Neural progenitor cell (in vitro differentiated cells): Measurements from ENCODE around the gene SLC9C1. TPM values are rescaled to one million over a fixed set of nuclear protein-coding genes. Genes with fewer than 3 reads are reported as not detected.
A peak's percentile ranks its signal among the peaks of the same experiment; 100 is the strongest.

ENCODE experiments used
- DNase-seq: peaks from one replicate; pipeline ENCODE4 v3.0.0-alpha.2; 2016; ENCODE audit warnings: low spot score
- H2AFZ ChIP-seq: fragments of 200-600 bp; sonication (generic); replicated peaks from 2 replicates; pipeline ENCODE4 v1.6.1; 2016; ENCODE audit warnings: antibody characterized with exemption
- H3F3A ChIP-seq: fragments of 200-600 bp; sonication (generic); 2 replicates; pipeline ENCODE4 v1.6.1; 2016; ENCODE audit warnings: antibody characterized with exemption, low read depth
- H3K27ac ChIP-seq: fragments of 200-600 bp; sonication (generic); 2 replicates; pipeline ENCODE4 v1.5.1; 2016; ENCODE audit warnings: mild to moderate bottlenecking
- H3K27me3 ChIP-seq: fragments of 200-600 bp; sonication (generic); 2 replicates; pipeline ENCODE4 v1.6.1; 2016; ENCODE audit warnings: mild to moderate bottlenecking, moderate library complexity
- H3K36me3 ChIP-seq: fragments of 200-600 bp; sonication (generic); 2 replicates; pipeline ENCODE4 v1.5.1; 2016
- H3K4me1 ChIP-seq: fragments of 200-600 bp; sonication (generic); 2 replicates; pipeline ENCODE4 v1.6.1; 2016; ENCODE audit warnings: mixed run types
- H3K4me2 ChIP-seq: fragments of 200-600 bp; sonication (generic); 2 replicates; pipeline ENCODE4 v1.6.1; 2016
- H3K4me3 ChIP-seq: fragments of 200-600 bp; sonication (generic); 2 replicates; pipeline ENCODE4 v1.5.1; 2016
- H3K79me2 ChIP-seq: fragments of 200-600 bp; sonication (generic); 2 replicates; pipeline ENCODE4 v1.6.1; 2016; ENCODE audit warnings: low read depth
- H3K9ac ChIP-seq: fragments of 200-600 bp; sonication (generic); 2 replicates; pipeline ENCODE4 v1.6.1; 2016
- H3K9me3 ChIP-seq: fragments of 200-600 bp; sonication (generic); 2 replicates; pipeline ENCODE4 v1.5.1; 2016; ENCODE audit warnings: low read depth
- H4K20me1 ChIP-seq: fragments of 200-600 bp; sonication (generic); 2 replicates; pipeline ENCODE4 v1.6.1; 2016; ENCODE audit warnings: low read depth
- H3K27ac Mint-ChIP-seq: 3 replicates; pipeline ENCODE4 v1.8.0; 2021; ENCODE audit warnings: mixed read lengths
- H3K27me3 Mint-ChIP-seq: 2 replicates; pipeline ENCODE4 v1.8.0; 2022; ENCODE audit warnings: low read depth, mild to moderate bottlenecking, inconsistent platforms, moderate library complexity, mixed read lengths; ENCODE audit not compliant: insufficient read depth
- H3K36me3 Mint-ChIP-seq: 3 replicates; pipeline ENCODE4 v1.8.0; 2021; ENCODE audit warnings: mixed read lengths
- H3K4me1 Mint-ChIP-seq: 3 replicates; pipeline ENCODE4 v1.8.0; 2021; ENCODE audit warnings: mixed read lengths
- H3K4me3 Mint-ChIP-seq: 3 replicates; pipeline ENCODE4 v1.8.0; 2021; ENCODE audit warnings: mild to moderate bottlenecking, moderate library complexity, mixed read lengths
- H3K9me3 Mint-ChIP-seq: 3 replicates; pipeline ENCODE4 v1.8.0; 2020; ENCODE audit warnings: mixed read lengths
- EZH2 ChIP-seq: fragments of 200-600 bp; sonication (generic); IDR thresholded peaks from 2 replicates; pipeline ENCODE4 v1.6.1; 2017; ENCODE audit warnings: antibody characterized with exemption, mild to moderate bottlenecking, moderate library complexity
- EZH2phosphoT487 ChIP-seq: fragments of 200-600 bp; sonication (generic); IDR thresholded peaks from 2 replicates; pipeline ENCODE4 v1.6.1; 2017; ENCODE audit warnings: antibody characterized with exemption
- total RNA-seq: library from RNA; depleted of rRNA; stranded (reverse); fragments of >200 nt; gene quantifications from 2 replicates; pipeline ENCODE4 v1.2.3, GENCODE V29; 2015; ENCODE audit warnings: low replicate concordance
- TF ChIP-seq, protein P1 (sequence below): fragments of 200-600 bp; sonication (generic); IDR thresholded peaks from 2 replicates; pipeline ENCODE4 v1.5.1; 2017; ENCODE audit warnings: antibody characterized with exemption, mild to moderate bottlenecking

SLC9C1 gene
- total RNA-seq, 1 donor from 2014 or later, result 1.3 TPM

DNA sequence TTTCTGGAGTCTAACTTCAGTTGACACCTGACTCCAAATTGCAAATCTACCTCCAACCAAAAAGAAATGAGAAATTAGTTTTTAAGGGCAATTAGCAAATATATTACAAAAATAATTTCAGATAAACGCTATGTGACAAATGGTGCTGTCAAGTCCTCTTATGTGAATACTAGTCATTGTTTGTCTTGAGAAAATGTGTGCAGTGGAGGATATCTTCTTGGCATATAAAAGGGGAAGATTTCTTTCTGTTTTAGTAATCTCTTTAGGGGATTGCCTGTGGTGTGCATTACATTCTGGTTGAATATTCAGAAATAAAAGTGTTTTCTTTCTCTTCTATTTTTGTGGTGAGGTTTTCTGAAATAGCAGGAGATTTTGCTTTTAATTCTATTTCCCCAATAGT lies 158.0 kb downstream of the SLC9C1 start:
- H3K27ac Mint-ChIP-seq, result no peak overlapping the region
- Histone ChIP-seq H2AFZ (no peak overlapping the region), H4K20me1 (no peaks in the 10 kb centered on the region), H3K36me3 (no peaks in the 10 kb centered on the region), H3K4me1 (peaks cover 29% of the 10 kb centered on the region), H3K27me3 (no peaks in the 10 kb centered on the region), H3F3A (peaks cover 33% of the 10 kb centered on the region), H3K9ac (no peak overlapping the region), H3K9me3 (no peaks in the 10 kb centered on the region), H3K4me3 (no peak overlapping the region), H3K4me2 (no peak overlapping the region), H3K27ac (no peak overlapping the region), H3K79me2 (no peaks in the 10 kb centered on the region)
- H3K4me1 Mint-ChIP-seq, result peaks cover 30% of the 10 kb centered on the region
- H3K27me3 Mint-ChIP-seq, result no peaks in the 10 kb centered on the region
- TF ChIP-seq EZH2phosphoT487, result no peak
- no peak for TF ChIP-seq EZH2
- TF ChIP-seq, protein P1, sequence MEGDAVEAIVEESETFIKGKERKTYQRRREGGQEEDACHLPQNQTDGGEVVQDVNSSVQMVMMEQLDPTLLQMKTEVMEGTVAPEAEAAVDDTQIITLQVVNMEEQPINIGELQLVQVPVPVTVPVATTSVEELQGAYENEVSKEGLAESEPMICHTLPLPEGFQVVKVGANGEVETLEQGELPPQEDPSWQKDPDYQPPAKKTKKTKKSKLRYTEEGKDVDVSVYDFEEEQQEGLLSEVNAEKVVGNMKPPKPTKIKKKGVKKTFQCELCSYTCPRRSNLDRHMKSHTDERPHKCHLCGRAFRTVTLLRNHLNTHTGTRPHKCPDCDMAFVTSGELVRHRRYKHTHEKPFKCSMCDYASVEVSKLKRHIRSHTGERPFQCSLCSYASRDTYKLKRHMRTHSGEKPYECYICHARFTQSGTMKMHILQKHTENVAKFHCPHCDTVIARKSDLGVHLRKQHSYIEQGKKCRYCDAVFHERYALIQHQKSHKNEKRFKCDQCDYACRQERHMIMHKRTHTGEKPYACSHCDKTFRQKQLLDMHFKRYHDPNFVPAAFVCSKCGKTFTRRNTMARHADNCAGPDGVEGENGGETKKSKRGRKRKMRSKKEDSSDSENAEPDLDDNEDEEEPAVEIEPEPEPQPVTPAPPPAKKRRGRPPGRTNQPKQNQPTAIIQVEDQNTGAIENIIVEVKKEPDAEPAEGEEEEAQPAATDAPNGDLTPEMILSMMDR, result no peak
- DNase-seq, result no peak
- no peaks in the 10 kb centered on the region for H3K36me3 Mint-ChIP-seq
- H3K4me3 Mint-ChIP-seq, result no peak overlapping the region
- no peaks in the 10 kb centered on the region for H3K9me3 Mint-ChIP-seq

DNA sequence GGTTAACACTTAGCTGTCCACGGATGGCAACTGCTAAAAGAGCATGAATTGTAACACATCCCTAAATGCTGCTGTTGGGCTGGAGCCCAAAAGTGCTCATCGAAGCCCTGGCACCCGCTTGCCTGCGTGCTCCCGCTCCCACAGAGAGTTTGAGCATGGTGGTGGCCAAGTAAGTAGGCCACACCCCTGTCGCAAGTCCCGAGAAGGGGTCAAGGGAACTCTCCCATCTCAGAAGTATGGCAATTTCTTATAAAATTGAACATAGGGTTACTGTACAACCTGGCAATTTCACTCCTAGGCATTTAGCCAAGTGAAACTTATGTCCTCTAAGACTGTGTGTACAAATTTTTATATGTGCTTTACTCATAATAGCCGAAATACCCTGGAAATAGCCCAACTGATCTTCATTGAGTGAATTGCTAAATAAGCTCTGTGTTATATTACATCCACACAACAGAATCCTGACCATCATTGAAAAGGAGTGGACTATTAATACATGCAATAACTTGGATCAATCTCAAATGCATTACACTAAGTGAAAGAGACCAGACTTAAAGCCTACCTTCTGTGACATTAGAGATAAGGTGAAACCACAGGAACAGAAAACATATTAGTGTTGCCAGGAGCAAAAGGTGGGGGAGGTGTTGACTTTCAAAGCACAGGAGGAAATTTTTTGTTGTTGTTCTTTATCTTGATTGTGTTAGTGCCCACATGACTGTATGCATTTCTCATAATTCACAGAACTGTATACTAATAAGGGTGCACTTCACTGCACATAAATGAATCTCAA lies 159.5 kb downstream of the SLC9C1 start:
- H3K36me3 Mint-ChIP-seq, result no peaks in the 10 kb centered on the region
- no peak overlapping the region for H3K4me2 ChIP-seq

DNA sequence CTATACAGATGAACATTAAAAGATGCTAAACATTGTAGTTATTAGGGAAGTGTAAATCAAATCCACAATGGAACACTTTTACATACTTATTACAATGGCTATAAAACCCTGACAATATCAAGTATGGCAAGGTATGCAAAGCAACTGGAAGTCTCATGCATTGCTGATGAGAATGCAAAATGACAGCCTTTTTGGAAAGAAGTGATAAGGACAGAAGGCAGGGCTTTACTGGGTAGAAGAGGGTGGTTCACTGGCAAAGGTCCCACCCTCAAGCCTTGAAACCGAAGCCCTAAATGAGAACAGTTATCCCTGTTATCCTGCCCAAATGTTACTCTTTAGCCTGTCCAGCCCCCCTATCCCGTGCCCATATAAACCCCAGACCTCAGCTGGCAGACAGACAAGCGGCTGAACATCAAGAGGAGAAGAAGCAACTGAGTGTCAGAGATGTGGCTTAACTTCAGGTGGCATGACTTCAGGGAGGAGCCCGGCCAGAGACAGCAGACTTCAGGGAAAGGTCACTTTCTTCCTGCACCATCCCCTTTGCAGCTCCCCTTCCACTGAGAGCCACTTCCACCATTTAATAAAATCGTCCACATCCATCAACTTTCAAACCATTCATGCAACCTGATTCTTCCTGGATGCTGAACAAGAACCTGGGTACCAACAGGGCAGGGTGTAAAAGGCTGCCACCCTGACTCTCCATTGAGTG lies 160.2 kb downstream of the SLC9C1 start:
- H3K4me1 Mint-ChIP-seq, result peaks cover 39% of the 10 kb centered on the region
- TF ChIP-seq EZH2phosphoT487 (no peak), EZH2 (no peak)
- TF ChIP-seq, protein P1, result no peak

More for the DNA sequence above, 159.5 kb downstream of the SLC9C1 start:
- no peaks in the 10 kb centered on the region for H3K9me3 Mint-ChIP-seq
- H3K9me3 ChIP-seq, result no peaks in the 10 kb centered on the region
- H3K27me3 Mint-ChIP-seq, result no peaks in the 10 kb centered on the region
- H3K4me3 Mint-ChIP-seq, result no peak overlapping the region
- H3K36me3 ChIP-seq, result no peaks in the 10 kb centered on the region
- no peak overlapping the region for H3K27ac Mint-ChIP-seq
- H3K79me2 ChIP-seq, result no peaks in the 10 kb centered on the region
- H4K20me1 ChIP-seq, result no peaks in the 10 kb centered on the region
- DNase-seq, result no peak
- H3K27ac ChIP-seq, result no peak overlapping the region
- H3K4me1 ChIP-seq, result peaks cover 33% of the 10 kb centered on the region
- H3K27me3 ChIP-seq, result no peaks in the 10 kb centered on the region
- H2AFZ ChIP-seq, result no peak overlapping the region
- H3K4me1 Mint-ChIP-seq, result peaks cover 32% of the 10 kb centered on the region
- no peak overlapping the region for H3K9ac ChIP-seq
- H3F3A ChIP-seq, result peaks cover 33% of the 10 kb centered on the region
- TF ChIP-seq EZH2 (no peak), EZH2phosphoT487 (no peak)
- TF ChIP-seq, protein P1, result no peak
- no peak overlapping the region for H3K4me3 ChIP-seq

More for the DNA sequence above, 160.2 kb downstream of the SLC9C1 start:
- H3K27ac Mint-ChIP-seq, result peak overlapping the region; percentile 72
- H3K4me3 Mint-ChIP-seq, result no peak overlapping the region
- Histone ChIP-seq H3K4me3 (no peak overlapping the region), H3K9me3 (no peaks in the 10 kb centered on the region), H3K9ac (no peak overlapping the region), H3K4me1 (peaks cover 37% of the 10 kb centered on the region), H3K79me2 (no peaks in the 10 kb centered on the region), H3K27ac (no peak overlapping the region), H3K4me2 (no peak overlapping the region), H3F3A (peaks cover 31% of the 10 kb centered on the region), H2AFZ (no peak overlapping the region), H3K27me3 (no peaks in the 10 kb centered on the region), H4K20me1 (no peaks in the 10 kb centered on the region), H3K36me3 (no peaks in the 10 kb centered on the region)
- H3K36me3 Mint-ChIP-seq, result no peaks in the 10 kb centered on the region
- no peaks in the 10 kb centered on the region for H3K27me3 Mint-ChIP-seq
- no peak for DNase-seq
- no peaks in the 10 kb centered on the region for H3K9me3 Mint-ChIP-seq
